Activated CD4-positive, alpha-beta T cell treated with anti-CD3 and anti-CD28 coated beads, Interleukin-2, Interleukin-6, amounts not matched to agents 100 ng/mL and 50 ng/mL, durations not matched to agents 16 hours and 8 hours (primary cell): ENCODE measurements around the gene CAPRIN1.

Experiments used
- DNase-seq: peaks from one replicate; pipeline ENCODE4 v3.0.0-alpha.2; 2020

CAPRIN1 gene

GRCh38 chr11:34051349-34052035, at the start of gene CAPRIN1:
CAPRIN1 (plus strand) TSS chr11:34051731; CDS start chr11:34052421, 690 bp downstream.
- peak; percentile 92 for DNase-seq

GRCh38 chr11:34002420-34002819, 49.1 kb upstream of the CAPRIN1 start:
- no peak for DNase-seq

- no peak for DNase-seq
Observed at GRCh38 chr11:34004236-34004635, 47.3 kb upstream of the CAPRIN1 start.

GRCh38 chr11:34006876-34007275, 44.7 kb upstream of the CAPRIN1 start:
- no peak for DNase-seq

- no peak for DNase-seq
Observed at GRCh38 chr11:34012734-34013133, 38.8 kb upstream of the CAPRIN1 start.

- DNase-seq = no peak
Observed at GRCh38 chr11:34013898-34014571, 37.5 kb upstream of the CAPRIN1 start.

- DNase-seq = no peak
Observed at GRCh38 chr11:34021977-34022735, 29.4 kb upstream of the CAPRIN1 start.

- DNase-seq = no peak
Observed at GRCh38 chr11:34026432-34026831, 25.1 kb upstream of the CAPRIN1 start.

GRCh38 chr11:34027516-34028408, 23.8 kb upstream of the CAPRIN1 start:
- no peak for DNase-seq

- no peak for DNase-seq
Observed at GRCh38 chr11:34028425-34028824, 23.1 kb upstream of the CAPRIN1 start.

GRCh38 chr11:34029176-34029575, 22.4 kb upstream of the CAPRIN1 start:
- DNase-seq = no peak

GRCh38 chr11:34030382-34030781, 21.1 kb upstream of the CAPRIN1 start:
- no peak for DNase-seq

GRCh38 chr11:34033399-34033798, 18.1 kb upstream of the CAPRIN1 start:
- no peak for DNase-seq

- DNase-seq = no peak
Observed at GRCh38 chr11:34034053-34034452, 17.5 kb upstream of the CAPRIN1 start.

GRCh38 chr11:34036456-34036855, 15.1 kb upstream of the CAPRIN1 start:
- no peak for DNase-seq

GRCh38 chr11:34037016-34037415, 14.5 kb upstream of the CAPRIN1 start:
- DNase-seq = no peak

- DNase-seq = no peak
Observed at GRCh38 chr11:34040571-34040970, 11.0 kb upstream of the CAPRIN1 start.

- peak; percentile 50 for DNase-seq
Observed at GRCh38 chr11:34044664-34045485, 6.7 kb upstream of the CAPRIN1 start.

GRCh38 chr11:34049028-34049427, 2.5 kb upstream of the CAPRIN1 start:
- no peak for DNase-seq

GRCh38 chr11:34050581-34051348, 766 bp upstream of the CAPRIN1 start:
- no peak for DNase-seq

GRCh38 chr11:34052036-34052607, 591 bp downstream of the CAPRIN1 start:
- DNase-seq = peak; percentile 94
